Astrocyte (in vitro differentiated cells and primary cell): ENCODE results near the gene GSX2.

Source experiments
- EZH2 ChIP-seq: IDR thresholded peaks from 2 replicates; pipeline ENCODE4 v1.6.1; 2012; ENCODE audit warnings: mild to moderate bottlenecking, low read length, inconsistent platforms; ENCODE audit not compliant: insufficient read depth
- TF ChIP-seq, protein P1 (sequence below): IDR thresholded peaks from 2 replicates; pipeline ENCODE4 v1.5.1; 2011; ENCODE audit warnings: low read depth, mild to moderate bottlenecking, inconsistent platforms, low read length, moderate library complexity; ENCODE audit not compliant: insufficient read depth

GRCh38 chr4:54120518-54120917 is 20.6 kb downstream of the GSX2 start:
- TF ChIP-seq, protein P1, sequence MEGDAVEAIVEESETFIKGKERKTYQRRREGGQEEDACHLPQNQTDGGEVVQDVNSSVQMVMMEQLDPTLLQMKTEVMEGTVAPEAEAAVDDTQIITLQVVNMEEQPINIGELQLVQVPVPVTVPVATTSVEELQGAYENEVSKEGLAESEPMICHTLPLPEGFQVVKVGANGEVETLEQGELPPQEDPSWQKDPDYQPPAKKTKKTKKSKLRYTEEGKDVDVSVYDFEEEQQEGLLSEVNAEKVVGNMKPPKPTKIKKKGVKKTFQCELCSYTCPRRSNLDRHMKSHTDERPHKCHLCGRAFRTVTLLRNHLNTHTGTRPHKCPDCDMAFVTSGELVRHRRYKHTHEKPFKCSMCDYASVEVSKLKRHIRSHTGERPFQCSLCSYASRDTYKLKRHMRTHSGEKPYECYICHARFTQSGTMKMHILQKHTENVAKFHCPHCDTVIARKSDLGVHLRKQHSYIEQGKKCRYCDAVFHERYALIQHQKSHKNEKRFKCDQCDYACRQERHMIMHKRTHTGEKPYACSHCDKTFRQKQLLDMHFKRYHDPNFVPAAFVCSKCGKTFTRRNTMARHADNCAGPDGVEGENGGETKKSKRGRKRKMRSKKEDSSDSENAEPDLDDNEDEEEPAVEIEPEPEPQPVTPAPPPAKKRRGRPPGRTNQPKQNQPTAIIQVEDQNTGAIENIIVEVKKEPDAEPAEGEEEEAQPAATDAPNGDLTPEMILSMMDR = no peak
- no peak for TF ChIP-seq EZH2
